HG03575 (cell line): ENCODE results near the gene BPGM.

Experiments
- ATAC-seq: cut with Tn5 transposase; IDR thresholded peaks from one replicate; pipeline ENCODE4 v1.9.1; 2021; ENCODE audit not compliant: unreplicated experiment, insufficient number of reproducible peaks, low FRiP score; ENCODE audit errors: extremely low read depth

Gene BPGM

DNA sequence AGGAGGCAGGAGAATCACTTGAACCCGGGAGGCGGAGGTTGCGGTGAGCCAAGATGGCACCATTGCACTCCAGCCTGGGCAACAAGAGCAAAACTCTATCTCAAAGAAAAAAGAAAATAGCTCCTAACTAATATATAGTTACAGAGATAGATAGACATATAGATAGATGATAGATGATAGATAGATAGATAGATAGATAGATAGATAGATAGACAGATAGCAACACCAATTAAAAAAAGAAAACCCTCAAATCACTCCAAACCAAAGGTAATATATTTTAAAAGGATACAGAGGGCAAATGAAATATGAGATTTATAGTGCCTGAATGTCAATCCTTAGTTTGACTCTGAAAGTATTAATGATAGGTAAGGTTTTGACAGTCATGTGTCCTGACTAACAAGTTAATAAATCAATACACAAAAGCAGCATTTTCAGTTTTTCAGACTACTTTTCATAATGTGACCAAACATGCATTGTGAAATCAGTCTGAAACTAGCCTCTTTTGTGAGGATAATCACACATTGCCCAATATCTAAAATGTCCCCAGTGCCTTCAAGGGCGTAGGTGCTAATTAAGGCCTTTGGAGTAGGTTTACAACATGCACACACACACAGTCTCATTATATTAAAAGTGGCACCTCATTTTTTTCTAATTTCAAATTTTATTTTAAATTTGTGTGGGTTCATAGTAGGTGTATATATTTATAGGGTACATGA is 61.2 kb downstream of the BPGM start:
- no peak for ATAC-seq

DNA sequence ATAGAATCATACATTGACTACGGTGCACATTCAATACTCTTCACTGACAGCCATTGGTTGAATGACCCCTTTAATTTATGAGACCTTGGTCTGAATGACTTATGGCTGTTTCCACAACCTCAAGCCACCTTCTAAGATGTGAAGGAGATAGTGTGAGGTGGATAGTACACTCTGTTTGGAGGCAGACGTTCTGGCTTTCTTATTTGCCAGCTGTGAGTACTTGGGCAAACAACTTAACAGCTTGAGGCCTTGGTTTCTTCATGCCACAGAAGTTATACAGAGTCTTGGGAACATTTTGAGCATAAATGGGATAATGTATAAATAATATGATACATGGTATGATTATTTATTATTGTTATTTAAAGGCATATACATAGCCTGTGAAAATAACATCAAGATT is 62.0 kb downstream of the BPGM start:
- no peak for ATAC-seq

DNA sequence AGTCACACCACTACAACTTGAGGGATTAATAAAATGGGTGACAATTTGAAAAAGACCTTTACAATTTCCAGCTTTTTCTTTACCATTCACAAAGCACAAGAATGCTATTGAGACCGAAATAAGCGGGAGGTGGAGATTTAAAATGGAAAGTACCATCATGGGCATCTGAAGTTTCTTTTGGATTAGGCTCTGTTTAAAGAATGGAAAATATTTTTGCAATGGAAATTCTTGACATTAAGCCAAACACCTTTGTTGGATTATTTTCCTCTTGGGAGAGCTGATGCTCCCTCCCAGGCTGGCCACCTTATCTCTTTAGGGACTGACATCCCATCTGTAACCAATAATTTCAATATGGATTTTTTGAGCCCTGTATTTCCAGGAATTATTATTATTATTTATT is 62.5 kb downstream of the BPGM start:
- ATAC-seq, result no peak

DNA sequence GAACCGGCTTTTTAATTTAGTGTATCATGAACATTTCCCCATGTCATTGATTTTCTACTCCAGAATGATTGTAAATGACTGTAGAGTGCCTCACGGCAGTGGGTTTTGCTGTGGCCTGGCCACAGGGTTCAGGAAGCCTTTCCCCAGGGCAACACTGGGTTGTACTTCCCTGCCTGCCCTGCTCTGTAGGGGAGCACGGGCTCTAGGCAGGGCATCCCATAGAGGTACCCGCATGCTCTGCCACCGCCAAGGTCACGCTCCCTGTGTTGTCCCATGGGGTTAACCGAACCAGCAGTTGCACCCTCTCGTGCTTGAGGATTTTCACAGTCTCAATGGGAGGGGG is 63.8 kb downstream of the BPGM start:
- ATAC-seq, result no peak

DNA sequence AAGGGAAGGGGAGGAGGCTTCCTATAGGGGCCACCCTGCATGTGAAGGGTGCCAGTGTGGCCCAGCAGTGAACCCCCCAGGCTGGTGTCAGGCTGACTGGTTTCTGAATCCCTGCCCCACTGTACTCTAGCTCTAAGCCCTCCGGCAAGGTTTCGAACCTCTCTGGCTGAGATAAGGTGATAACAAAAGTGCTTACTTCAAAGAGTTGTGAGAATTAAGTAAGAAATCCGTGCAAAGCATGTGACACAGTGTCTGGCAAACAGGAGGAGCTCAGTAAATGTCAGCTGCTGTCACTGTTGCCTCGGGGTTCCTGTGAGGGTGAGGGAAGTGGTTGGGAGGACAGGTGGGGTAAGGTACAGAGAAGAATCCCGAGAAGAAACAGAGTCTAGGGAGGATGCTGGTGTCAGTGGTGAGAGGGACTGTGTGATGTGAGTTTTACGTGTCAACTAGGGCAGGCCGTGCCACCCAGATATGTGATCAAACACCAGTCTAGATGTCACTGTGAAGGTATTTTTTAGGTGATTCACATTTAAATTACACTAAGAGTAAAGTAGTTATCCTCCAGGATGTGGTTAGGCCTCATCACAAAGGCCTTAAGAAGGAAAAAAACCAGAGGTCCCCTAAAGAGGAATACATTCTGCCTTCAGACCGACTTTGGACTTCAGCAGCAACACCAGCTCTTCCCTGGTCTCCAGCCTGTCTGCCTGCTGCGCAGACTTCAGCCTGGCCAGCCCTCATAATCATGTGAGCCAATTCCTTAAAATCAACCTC is 64.4 kb downstream of the BPGM start:
- no peak for ATAC-seq

DNA sequence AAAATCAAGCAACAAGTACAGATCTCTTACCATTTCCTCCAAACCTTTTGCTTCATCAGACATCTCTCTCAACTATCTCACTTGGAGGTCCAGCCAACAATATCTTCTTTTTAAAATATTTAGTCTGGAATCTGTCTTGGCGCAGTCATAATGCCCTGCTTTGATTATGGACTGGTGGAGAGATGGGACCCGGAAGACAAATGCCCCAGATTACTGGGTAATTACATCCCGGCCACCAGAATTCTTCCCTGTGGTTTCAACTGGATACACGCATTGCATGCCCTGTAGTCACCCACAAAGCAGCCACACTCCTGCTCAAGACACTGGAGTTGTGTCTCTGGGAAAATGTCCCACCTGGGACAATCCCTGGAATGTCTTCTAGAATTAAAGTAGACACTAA is 65.5 kb downstream of the BPGM start:
- no peak for ATAC-seq

DNA sequence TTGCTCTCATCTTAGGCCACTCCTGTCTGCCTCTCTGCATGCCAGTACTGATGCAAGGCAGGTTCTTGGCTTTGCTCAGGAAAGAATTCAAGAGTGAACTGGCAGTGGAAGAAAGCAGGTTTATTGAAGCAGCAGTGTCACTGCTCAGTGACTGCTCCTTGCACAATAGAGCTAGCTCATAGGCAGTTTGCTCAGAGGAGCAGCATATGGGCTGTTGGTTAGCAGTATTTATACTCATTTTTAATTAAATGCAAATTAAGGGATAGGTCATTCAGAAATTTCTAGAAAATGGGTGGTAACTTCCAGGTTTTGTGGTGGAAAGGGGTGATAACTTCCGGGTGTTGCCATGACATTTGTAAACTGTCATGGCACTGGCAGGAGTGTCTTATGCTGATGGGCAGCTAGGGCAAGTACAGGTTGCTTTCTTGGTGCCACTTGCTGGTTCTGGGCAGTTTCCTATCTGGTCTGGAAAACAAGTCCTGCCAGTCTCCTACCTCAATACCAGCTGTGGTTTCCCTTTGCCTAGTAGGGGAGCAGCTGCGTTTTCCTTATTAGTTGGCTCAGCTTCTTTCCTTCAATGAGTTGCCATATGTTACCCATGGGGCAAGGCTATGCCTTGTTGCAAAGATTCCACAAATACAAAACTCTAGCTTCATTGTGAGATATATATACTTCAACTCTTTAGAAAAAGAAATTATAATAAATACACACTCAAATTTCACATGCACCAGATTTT is 68.0 kb downstream of the BPGM start:
- no peak for ATAC-seq

DNA sequence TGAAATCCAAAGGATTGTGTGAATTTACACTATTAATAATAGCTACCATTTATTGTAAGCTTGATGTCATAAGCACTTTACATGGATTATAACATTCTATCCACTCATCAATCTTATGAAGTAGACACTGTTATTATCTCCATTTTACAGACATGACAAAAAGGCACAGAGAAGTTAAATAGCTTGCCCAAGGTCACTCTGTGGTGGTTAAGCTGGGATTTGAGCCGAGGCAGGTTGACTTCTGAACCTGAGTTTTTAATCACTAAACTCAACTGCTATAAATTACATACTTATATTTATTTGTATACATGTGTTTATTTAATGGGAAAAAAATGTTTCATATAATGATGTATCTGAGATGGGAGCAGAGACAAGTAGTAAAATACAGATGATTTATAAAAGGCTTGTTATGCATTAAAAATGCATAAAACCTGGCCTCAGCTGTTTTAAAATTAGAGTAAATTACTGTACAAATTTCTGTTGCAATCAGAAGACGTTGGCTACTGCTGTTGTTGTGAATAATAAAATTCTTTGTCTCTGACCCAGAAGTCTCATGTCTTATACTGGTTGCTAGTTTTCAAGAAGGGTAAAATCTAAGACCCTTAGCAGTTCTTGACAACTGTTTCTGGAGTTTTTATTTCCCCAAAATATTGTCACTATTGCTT is 71.7 kb downstream of the BPGM start:
- ATAC-seq, result no peak

DNA sequence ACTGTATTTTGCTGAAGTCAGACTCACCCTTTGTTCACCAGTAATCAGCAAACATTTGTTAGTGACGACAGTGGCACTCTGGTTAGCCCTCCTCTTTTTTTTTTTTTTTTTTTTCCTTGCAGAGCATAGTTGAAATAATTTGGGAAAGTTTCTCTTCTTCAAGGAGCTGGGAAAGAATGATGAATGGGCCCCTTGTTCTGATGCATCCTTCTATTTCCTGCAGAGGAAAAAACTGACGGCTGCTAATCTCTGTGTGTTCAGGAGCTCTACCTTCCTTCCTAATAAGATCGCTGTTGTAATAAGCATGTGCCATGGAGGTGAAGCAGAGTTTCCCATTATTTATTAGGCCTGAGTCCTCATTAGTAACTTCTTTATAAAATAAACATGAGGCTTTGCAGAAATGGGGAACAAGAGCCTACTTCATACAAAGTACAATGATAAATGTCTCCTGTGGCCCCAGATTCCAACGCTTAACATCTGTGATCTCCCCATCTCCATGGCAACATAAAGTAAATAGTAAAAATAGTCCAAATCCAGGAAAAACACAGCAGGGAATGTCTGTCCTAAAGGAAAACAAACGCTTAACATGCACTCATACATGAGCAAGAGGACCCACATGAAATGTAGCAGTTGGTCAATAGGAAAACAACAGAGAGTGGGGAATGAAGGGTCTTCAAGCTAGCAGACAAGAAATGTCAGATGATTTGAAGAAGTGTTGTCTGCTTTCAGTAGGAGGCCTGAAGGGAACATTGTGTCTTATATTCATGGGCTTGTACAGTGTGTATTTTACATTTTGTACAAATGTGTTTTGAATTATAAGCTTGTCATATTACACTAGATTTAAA is 73.7 kb downstream of the BPGM start:
- ATAC-seq, result no peak

DNA sequence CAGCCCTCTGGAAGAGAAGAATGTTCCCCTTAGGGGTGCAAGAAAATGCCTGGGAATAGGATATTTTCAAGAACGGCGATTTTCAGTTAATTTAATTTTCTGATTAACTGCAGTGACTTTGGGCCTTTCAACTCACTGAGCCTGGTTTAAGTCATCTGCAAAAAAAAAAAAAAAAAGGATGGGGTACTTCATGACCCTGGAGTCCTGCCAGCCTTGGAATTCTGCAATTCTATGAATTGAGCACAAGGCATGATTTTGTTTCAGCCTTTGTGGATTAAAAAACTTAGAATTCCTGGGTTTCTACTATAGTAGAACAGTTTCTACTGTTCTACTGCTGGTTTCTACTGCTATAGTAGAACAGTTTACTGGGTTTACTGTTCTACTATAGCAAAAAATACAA is 74.5 kb downstream of the BPGM start:
- no peak for ATAC-seq

DNA sequence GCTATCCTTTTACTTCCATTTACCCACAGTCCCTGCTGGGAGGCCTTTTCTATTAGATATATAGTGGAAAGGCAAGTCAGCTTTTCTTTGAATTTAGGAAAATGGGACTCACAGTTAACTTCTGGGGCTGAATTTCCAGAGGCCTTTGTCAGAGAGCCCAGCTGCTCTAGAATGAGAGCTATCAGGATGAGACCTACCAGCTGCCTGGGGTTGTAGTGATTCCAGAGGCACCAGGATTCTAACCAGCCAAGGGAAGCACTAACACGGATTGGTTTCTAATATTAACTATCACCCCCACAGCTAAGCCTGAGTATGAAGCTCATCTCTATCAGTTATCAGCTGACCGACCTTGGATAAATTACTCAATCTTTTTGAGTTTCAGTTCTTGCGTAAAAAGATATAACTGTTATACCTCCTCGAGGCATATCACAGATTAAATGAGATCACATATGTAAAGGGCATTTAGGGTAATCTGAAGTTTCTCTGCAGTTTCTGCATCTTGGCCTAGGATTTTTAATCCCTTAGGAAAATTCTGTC is 76.2 kb downstream of the BPGM start:
- ATAC-seq, result no peak

DNA sequence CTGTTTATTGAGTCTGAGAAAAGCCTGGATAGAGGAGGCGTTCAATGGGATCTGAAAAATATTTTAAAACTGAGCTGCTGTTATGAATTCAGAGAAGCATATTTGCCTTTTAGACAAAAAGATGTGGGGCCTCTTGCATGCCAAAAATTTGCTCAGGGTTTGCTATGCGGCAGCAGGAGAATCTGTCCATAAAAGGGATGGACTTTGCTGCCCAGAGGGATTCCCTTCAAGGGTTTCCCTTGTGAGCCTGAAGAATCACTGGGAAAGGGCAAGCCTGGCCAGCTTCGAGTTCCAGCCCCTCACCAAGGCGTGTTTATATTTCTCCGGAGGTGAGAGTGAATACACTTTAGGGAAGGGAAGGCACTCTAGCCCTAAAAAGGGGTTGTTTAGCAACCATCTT is 77.2 kb downstream of the BPGM start:
- no peak for ATAC-seq

DNA sequence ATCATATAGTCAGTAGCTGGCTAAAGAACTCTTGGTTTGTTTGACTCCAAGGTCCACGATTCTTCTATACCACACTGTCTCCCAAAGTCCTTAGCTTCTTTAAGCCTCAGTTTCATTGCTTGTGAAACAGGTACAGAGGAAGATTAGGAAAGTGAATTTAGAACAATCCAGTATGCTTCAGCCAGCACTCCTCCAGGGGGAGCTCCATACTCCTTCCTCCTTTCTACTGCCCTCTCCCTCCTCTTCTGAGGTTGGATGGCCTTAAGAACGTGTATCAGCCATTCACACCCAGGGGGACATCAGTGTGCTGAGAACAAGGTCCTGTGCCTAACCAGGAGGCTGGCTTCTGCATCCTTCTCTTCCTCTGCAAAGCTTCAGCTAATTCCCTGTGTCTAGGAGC is 78.0 kb downstream of the BPGM start:
- ATAC-seq, result no peak

DNA sequence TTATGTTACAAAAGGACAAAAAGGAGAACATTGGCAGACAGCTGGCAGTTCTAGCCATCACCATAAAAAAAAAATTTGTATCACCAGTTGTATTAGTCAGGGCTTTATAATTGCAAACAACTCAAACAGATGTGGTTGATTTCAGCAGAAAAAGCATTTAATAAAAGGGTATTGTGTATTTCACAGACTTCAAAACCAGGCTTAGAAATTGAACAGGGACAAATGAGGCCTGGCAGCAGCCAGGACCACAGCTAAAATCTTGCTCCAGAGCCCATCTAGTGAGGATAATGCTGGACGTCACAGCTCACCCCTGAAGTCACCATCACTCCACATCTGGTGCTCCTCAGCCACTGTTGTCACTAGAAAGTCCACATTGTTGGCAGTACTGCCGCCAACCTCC is 79.9 kb downstream of the BPGM start:
- no peak for ATAC-seq

DNA sequence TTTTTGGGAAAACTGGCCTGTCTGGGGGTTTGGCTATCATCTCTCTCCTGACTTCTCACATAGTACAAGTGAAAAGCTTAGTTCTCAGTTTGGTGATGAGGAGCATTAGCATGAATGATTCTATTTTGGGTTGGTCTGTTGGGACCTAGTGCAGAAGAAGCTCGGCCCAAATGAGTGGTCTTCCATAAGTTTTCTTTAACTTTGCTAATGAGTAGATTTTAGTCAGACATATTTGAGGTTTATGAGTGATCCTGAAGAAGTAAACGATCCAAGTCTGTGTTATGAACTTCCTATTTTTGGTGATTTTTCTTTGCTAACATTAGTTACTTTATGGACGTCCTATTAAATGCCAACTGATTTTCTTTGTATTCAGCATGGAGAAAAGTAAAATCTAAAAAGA is 81.1 kb downstream of the BPGM start:
- ATAC-seq, result no peak
